GM18526 (cell line): Measurements from ENCODE around the gene NKIRAS1.

Experiments
- POLR2A ChIP-seq: IDR thresholded peaks from 3 replicates; pipeline ENCODE4 v1.6.1; 2011; ENCODE audit not compliant: insufficient read length; ENCODE audit errors: extremely low read depth

Gene NKIRAS1

GRCh38 chr3:23865595-23866396, 51.0 kb downstream of the NKIRAS1 start:
- TF ChIP-seq POLR2A, result no peak

DNA sequence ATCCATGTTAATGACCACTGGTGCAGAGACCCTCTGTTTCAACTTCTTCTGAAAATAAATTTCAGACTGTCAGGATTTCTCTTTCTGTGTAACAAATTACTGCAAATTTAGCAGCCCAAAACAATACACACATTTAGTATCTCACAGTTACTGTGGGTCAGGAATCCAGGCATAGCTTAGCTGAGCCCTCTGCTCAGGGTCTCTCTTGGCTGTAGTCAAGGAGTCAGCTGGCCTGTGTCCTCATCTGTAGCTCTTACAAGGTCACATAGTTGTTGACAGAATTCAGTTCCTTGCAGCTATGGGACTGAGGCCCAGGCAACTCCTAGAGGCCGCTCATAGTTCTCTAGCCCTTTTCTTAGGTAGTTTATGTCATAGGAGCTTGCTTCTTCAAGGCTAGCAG, 51.9 kb downstream of the NKIRAS1 start:
- no peak for TF ChIP-seq POLR2A

- no peak for TF ChIP-seq POLR2A
These were observed 53.7 kb downstream of the NKIRAS1 start for GRCh38 chr3:23863060-23863459.

- no peak for TF ChIP-seq POLR2A
These were observed 55.1 kb downstream of the NKIRAS1 start for GRCh38 chr3:23861689-23862088.

DNA sequence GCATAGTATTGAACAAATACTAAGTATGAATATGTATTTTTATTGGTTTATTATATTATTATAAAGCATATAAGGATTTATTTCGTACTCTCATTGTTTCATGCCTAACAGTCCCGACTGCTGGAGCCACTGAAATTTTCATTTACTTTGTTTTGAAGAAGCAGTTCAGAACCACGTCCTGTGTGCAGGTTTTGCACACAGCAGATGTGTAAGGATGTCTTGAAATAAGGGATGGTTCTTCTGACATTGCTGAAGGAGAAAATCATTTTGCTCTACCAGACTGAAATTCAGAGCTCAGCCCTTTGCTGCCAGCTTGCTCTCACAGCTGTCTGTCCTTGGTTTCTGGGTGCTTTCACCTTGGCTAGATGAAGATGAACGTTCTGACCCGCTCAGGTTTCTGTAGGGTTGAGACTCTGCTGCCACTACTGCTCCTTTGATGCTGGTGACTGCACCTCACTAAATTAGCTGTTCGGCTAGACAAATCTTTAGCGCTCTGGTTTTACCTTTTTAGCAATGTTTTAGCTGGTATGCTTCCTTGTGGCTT, 56.9 kb downstream of the NKIRAS1 start:
- TF ChIP-seq POLR2A, result no peak

- no peak for TF ChIP-seq POLR2A
These were observed 57.6 kb downstream of the NKIRAS1 start for GRCh38 chr3:23859012-23859743.

GRCh38 chr3:23856286-23856685, 60.5 kb downstream of the NKIRAS1 start:
- no peak for TF ChIP-seq POLR2A

DNA sequence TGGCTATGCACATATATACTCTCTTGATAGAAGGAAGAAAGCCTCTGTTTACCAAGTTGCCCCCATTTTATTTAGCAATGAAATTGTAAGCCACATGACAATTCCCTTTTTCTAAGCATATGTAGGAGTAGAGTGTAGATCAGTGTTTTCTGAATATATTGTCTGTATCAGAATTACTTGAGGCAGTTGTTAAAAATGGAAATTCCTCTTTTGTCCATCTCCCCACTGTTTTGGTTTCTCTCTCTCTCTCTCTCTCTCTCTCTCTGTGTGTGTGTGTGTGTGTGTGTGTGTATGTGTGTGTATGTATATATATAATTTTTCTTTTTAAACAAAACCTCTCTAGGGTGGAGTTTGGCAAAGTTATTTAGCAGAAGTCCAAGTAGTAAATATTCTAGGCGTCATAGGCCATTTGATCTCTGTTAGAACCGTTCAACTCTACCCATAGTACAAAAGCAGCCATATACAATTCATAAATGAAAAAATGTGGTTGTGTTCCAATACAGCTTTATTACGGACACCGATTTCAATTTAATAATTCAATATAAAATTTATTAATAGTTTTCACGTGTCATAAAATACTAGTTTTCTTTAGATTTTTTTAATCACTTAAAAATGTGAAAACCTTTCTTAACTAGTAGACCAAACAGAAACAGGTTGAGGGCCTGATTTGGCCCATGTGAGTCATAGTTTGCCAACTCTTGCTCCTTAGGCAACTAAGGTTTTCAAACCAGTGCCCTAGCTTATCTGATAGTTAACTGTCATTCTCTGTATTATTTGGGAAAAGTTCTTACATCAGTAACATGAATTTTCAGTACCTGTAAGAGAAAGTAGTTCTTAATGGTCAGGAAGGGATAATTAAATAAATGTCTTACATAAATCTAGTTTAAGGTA, 71.2 kb downstream of the NKIRAS1 start:
- TF ChIP-seq POLR2A, result no peak

DNA sequence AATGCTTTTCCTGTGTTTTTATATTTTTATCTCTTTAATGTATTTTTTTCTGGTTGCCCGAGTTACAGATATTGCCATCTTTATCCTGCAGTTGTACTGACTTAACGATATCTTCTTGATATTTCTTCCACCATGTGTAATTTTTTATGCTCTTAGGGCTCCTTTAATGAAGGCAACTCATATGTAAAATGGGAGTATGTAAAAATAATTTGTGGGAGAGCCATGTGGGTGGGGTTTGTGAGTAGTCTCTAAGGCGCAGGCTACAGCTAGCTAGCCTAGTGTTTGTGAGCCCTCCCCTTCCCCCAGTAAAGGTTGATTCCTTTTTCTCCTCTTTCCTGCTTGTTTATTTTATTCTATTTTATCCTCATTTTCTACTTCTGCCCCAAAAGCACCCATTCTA, 72.9 kb downstream of the NKIRAS1 start:
- no peak for TF ChIP-seq POLR2A
